T-helper 1 cell treated with Interleukin-12 subunit alpha and Interleukin-12 subunit beta and Interleukin-4 antibody, amounts not matched to agents 30 ng/mL and 1 ng/mL, for 36 hours (primary cell): ENCODE results near the gene ADGRB2. TPM values are rescaled to one million over a fixed set of nuclear protein-coding genes. Genes with fewer than 3 reads are reported as not detected.

ENCODE experiments used
- intact Hi-C: fragments of 100-400 bp; cut with micrococcal nuclease; formaldehyde crosslinking; loops from one replicate; pipeline ENCODE4 v1.15.1; 2024
- total RNA-seq: library from RNA; stranded (reverse); gene quantifications from 2 replicates; pipeline ENCODE4 v1.2.3, GENCODE V29; 2022

The ADGRB2 gene
- total RNA-seq, 1 donor from 2014 or later: 0.39 TPM

DNA sequence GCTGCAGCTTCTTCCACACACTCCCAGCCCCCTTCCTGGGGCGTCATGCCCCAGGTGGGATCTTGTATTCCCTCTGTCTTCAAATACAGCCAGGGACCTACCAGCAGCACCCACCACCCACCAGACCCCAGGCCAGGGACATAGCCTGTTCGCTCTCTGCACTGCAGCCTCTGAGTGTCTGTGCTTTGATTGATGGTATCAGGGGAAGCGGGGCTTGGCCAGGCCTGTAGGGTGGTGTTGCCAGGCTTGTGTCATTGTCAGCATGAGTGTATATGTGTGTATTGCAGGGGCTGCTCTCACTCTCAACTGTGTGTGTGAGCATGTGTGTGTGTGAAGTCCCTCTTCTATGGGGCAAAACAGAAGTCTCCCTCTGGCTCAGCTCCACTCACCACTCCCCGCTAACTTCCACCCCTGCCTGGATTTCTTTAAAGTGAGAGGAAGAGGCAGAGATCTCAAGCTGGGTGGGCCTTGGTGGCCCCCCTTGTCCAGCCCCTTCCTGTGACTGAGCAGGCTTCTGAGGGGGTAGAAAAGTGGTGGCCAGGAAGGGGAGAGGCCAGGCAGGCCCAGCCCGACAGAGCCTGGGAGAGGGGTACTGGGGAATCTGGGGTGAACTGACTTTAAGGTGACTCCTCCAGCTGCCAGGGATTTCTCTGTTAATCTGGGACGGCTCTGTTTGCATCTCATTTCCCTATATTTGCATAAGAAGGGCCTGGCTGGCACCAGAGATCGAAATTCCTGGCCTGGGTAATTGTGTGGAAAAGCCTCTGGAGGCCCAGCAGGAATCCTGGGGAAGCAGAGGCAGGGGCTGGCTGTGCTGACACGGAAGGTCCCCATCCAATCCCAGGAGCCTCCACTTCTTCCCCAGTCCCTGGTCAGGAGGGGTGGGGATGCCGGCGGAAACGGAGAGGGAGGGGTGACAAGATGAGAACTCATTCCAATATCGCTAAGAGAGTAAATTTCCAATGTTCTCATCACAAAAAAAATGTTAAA, 18.6 kb upstream of the ADGRB2 start:
- intact Hi-C loops: no loop called here

DNA sequence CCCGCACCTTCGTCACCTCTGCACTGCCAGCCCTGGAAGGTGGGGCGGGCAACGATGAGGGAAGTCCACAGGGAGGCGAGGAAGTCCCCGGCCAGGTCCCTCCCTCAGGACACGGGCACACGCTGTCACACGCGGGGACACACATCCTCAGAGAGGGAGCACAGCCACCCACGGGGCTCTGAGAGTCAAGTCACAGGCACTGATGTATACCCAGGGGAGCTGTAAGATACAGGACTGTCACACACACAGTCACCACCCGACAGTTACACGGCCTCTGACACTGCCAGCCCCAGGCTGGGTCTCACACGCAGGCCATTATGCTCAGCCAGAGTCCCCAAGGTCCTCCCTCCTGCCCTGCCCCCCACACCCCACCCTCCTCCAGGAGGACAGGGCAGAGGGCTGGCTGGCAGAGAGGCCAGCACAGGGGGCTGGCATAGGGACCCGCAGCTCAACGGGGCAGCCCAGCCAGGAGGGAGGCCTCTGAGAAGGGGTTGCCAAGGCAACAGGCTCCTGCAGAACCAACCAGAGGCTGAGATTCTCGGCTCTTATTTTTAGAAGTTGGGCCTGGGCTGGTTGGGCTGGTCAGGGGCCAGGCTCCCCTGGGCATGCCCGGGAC, 17.7 kb upstream of the ADGRB2 start:
- intact Hi-C loops: no loop called here

DNA sequence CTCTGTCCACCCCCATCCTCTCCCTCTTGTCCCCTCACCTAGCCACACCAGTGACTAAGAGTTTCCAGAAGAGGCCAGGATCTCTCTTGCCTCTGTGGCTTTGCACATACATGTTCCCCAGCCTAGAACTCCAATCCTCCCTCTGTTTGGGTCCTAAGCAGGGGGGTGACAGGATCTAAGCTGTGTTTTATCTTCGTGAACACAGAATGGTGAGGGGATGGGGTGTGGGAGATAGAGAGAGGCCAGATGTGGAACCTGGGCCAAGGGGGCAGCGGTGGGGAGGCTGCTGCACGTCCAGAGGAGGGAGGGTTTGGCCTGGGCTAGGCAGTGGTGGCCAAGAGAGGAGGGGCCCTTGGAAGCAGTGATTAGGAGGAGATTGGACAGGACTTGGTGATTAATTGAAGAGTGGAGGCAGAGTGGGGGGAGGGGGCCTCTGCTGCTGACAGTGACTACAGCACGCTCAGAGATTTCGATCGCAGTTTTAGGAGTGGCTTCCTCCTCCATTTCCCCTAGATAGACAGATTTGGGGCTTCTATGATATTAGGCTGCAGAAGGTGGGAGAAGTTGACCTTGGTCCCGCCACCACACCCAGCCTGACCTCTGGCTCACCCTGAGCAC, 17.1 kb upstream of the ADGRB2 start:
- intact Hi-C loops: no loop called here

DNA sequence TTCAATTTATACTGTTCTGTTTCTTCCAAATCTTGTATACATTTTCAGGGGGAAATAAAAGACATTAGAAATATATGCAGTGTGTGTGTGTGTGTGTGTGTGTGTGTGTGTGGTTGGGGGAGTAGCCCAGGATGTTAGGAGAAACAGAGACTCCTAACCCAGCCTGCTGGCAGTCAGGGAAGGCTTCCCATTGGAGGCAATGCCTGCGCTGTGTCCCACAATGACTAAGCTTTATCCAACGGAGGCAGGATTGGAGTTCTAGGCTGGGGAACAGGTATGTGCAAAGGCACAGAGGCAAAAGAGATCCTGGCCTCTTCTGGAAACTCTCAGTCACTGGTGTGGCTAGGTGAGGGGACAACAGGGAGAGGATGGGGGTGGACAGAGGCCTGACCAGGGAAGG, 16.5 kb upstream of the ADGRB2 start:
- intact Hi-C loops: no loop called here

DNA sequence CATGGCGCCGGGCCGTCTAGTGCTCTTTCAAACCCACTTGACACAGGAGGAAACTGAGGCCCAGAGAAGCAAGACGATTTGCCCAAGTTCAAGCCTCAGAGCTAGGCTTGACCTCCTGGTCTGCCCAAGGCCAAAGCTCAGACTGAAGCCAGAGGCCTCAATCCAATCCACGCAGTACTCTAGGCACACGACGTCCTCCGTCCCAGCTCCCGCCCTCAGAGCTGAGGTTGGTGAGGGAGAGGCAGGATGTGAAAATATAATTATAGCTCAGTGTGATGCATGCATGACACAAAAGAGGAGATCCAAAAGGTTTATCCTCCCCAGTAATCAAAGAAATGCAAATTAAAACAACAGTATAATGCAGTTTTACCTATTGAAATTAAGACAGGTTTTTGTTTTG, 15.5 kb upstream of the ADGRB2 start:
- intact Hi-C loops: no loop called here

DNA sequence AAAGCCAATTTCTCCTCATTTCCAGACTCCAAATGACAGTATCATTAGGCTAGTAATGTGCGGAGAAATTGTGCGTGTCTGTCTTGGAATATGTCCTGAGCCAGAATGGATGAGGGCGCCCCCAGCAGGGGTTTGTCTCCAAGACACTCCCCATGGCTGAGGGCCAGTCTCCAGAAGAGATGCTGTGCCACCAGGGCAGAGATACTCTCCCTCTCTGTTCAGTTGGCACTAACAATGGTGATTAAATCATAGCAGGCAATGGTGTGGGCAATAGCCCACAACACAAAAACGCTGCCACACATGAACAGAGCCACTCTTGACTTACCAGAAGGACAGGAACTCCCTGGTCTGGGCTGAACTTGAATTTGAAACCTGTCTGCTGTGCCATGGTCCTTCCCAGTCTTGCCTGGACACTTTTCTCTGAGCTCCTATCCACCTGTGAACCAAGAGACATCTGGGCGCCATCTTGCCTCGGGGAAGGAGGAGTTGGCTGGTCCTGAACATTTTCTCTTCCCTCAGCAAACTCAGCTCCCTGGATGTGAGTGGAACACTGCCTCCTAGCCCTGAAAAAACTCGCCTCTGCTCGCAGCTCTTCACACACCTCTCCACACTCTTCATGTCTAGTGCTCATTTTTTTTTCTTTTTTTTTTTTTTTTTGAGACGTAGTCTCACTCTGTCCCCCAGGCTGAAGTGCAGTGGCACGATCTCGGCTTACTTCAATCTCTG, 14.8 kb upstream of the ADGRB2 start:
- intact Hi-C loops: no loop called here

DNA sequence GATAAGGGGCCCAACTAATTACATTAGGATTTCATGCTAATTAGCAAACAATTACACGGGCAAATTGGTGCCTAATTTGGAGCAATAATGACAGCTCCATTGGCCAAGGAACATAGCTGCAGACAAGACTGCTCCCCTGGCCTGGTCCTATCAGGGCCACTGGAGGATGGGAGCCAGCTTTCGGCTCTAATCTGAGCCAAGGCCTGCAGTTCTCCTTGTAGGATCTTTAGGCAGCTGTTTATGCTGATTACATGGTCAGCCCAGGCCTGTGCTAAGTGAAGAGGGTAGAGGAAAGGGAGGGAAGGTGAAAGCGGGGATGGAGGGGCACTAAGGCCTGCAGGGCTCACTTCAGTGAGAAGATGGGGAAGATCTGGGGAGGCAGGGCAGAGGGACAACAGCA, 12.4 kb upstream of the ADGRB2 start:
- intact Hi-C loops: no loop called here

DNA sequence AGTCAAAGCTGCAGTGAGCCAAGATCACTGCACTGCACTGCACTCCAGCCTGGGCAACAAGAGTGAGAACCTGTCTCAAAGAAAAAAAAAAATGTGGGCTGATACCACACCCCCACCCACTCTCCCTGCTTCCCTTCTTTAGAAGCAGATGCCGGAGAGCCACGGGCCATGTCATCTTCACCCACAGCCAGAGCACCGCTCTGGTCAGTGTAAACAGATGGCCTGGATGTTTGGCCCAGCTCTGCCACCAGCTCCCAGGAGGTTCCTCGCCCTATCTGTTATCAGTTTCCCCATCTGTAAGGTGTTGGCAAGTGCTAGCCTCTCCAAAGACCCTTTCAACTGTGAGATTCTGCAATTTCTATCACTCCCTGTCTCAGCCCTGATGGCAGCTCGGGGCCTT, 11.9 kb upstream of the ADGRB2 start:
- intact Hi-C loops: no loop called here

DNA sequence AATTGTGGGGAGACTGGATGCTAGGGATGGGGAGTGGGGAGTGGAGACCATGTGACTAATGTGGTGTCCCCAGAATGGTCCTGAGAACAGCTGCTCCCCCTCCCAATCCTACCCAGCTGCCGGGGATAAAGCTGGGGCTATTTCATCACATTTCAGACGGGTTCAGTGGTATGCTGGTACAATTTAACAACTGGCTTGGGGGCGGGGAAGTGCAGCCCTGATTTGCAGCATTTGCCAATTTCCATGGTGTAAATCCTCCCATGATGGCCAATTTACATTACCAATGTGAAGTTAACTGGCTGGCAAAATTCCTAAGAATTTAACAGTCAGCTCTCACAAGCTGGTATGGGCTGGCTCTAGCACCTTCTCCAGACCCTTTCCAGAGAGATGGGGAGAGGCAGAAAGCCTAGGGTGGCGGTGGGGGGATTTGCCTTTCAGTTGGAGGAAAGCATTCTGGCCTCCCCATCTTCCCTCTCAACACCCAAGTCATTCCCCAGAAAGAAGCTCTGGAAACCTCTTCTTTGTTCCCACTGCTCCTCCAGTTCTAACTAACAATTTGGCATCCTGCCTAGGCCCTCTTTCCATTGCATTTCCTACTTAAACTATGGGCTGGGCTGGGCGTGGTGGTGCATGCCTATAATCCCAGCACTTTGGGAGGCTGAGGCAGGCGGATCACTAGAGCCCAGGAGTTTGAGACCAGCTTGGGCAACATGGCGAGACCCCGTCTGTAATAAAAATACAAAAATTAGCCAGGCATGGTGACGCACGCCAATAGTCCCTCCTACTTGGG, 11.3 kb upstream of the ADGRB2 start:
- intact Hi-C loops: no loop called here

DNA sequence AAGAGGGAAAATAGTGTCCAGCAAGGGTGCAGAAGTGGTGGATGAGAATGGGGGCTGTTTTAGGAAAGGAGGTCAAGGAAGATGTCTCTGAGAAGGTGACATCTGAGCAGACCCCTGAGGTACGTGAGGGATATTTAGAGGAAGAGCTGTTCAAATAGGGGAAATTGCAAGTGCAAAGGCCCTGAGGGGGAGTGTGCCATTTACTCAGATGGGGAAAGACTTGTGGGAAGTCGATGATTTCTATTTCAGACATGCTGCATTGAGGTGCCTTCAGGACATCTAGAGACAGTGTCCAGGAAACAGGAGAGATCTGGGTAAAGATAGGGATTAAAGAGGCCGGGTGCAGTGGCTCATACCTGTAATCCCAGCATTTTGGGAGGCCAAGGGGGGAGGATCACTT, 10.4 kb upstream of the ADGRB2 start:
- intact Hi-C loops: no loop called here

DNA sequence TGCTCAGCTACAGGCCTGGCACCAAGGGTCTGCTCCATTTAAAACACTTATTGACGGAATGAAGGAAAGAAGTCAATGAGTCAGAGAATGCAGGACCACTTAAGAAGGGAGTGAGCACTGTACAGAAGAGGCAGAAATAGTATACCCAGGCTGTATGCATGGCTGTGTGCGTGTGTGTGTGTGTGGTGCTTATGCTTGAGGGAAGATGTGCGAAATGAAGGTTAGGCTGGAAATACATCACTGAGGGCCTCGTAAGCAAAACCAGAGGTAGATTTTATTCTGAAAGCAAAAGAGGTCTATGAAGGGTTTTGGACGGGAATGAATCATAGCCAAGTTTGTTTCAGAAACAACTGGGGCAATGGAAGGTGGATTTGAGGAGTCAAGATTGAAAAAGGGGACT, 9.7 kb upstream of the ADGRB2 start:
- intact Hi-C loops: no loop called here

DNA sequence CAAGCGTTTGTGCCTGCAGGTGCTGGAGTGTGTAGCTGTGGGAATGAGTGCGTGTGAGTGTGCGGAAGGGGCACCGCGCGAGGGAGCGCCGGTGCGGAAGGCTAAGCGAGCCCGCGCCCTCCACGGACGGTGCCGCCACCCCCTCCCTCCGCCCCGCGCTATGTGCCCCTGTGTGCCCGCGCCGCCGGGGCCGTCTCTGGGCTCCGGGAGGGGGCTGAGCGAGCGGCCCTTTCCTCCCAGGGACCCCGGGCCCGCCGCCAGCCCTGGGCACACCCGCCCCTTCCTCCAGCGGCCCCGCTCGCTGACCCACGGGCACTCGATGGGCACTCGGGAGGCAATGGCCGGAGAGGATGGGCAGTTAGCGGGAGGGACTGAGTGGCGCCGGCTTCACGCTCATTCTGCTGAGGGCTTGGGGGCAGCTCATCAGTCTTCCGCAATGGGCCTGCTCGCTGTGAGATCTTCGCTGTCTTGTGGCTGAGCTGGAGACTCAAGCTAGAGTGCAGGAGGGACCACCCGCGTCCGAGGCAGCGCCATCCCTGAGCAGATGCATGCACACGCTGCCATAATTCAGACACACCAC, 8.6 kb upstream of the ADGRB2 start:
- intact Hi-C loops: no loop called here

DNA sequence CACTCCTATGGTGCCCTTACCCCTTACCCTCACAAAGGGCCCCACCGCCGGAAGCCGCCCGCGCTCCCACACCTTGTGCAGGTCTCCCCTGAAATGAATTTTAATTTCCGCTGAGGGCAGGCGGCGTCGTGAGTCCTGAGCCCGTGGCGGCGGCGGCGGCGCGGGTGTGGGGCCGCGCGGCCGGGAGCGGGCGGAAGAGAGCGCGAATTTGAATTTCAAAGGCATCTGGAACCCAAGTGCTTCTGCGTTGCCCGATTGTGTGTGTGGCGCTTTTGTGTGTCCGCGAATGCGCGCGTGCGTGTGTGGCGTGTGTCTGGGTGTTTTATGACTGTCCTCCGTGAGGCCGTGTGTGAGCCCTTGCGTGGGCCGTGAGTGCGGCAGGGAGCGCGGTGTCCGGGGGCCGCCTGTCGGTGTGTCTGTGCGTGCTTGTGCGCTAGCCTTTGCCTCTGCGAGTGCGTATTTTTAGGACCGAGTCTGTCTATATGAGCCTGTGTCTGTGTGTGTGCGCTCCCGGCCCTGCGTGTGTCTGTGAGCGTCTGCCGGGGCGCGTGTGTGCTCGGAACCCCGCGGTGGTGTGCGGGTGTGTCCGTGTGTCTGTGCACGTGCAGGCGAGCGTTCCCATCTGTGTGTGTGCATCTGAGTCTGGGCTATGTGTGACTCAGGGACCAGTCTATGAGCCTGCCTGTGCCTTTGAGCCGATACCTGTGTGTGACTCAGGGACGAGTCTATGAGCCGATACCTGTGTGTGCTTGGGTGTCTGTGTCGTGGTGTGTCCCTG, 7.9 kb upstream of the ADGRB2 start:
- intact Hi-C loops: no loop called here

DNA sequence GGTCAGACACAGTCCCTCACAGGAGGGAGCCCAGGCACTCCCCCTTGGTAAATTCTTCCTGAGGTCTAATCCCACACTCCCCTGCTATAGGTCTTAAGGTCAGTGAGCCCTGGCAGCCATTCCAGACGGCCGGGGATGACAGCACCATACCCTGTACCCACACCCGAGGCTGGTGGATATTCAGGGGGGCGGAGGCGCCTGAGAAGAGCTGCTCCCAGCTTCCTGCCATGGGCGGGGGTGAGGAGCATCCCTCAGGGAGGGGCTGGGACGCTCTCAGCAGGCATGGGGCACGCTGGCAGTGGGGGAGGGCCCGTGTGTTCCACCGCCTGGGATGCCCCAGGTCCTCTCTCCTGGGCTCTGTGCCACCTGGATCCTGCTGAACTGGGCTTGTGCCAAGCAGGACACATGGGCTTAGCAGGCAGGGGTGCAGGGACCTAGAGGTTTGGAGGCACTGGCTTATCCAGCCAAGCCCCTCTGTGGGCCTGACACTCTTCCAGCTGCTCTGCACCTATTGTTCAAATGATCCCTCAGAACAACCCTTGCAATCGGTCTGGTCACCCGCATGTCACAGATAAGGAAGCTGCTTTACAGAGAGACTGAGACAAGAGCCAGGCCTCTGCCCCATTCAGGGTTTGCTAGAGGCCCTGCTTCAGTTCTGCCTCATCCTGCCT, 5.7 kb upstream of the ADGRB2 start:
- intact Hi-C loops: no loop called here

DNA sequence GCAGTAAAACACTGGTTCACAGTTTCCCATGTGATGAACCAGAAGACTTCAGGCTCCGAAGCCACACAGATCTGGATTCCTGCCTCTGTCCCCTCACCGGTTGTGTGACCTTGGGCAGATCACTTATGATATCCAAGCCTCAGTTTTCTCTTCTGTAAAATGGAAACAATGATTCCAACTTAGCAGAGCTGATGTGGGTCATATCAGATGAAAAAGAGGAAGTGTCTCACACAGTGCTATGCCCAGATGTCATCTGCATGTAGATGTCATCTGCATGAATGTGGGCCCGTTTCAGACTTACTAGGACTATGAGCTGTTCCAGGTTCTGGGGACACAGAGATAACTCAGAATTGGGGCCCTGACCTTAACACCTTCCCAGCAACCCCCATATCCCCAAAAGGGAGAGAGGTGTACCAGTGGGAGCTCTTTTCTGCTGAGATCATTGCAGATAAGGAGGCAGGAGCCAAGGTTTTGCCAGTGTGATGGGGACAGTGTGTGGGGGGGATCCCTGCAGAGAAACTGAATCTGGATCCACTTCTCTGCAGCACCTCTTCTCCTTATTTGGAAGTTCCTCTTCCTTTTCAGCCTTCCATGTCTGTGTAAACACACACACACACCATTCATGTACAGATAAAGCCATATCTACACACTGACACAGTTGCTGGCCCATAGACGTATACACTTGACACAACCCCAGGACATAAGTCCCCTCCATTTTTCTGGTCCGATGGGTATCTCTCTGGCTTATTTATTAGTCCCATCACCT, 5.0 kb upstream of the ADGRB2 start:
- intact Hi-C loops: no loop called here

DNA sequence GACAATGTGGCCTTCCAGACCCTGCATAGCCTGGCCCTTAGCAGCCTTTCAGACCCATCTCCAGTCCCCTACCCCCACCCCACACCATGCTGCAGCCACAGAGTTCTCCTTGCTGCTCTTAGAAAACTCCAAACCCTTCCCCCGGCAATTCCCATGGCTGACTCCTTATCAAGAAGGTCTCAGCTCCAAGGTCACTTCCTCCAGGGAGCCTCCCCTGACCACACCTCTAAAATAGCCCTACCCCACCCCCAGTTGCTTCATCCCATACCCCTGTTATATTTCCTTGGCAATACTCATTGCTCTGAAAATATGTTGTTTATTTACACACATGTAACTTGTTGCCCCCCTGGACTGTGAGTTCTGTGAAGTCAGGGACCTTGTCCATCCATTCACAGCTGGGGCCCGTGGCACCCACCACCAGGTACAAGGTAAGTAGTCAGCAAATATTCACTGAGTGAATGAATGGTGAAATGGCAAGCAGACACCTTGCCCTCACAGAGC, 4.3 kb upstream of the ADGRB2 start:
- intact Hi-C loops: no loop called here

DNA sequence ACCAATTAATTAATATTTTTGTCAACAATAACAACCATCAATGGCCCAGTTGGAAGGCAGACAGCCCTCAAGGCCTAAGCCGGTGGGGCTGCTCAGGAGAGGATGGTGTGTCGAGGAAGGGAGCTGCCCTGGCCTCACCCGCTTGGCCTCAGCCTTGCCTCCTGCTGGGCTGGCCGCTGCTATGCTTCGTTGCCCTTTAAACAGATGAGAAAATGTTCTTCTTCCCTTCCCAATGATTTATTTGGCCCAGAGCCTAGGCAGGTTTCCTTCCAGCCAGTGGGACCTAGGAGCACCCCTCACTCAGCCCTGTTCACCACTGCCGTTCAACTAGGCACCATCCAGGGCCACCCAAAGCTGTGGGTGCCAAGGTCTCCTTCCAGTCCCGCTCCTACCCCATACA, 3.1 kb upstream of the ADGRB2 start:
- intact Hi-C loops: no loop called here

DNA sequence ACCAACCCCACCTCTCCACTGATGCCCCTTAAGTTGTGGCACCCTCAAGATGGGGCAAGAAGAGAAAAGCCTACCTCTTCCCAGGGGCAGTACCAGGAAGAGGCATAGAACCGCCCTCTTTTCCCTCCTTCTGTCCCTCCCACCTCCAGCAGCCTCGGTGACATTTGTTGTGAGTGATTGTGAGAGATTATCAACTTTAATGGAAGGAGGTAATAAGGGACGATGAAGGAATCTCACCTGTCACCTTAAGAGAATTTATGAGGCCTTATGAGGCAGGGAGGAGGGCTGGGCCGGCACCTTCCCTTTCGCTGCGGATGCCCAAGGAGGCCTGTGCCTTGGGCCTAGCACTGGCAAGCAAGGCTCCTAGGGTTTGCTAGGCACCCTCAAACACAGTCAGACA, 1.4 kb upstream of the ADGRB2 start:
- intact Hi-C loops: loop anchor here (2.0 kb wide), 1 partner anchor 307 kb away; the partner anchor contains the start of gene TMEM39B
